Measurements from ENCODE around the gene PBRM1. TPM values are rescaled to one million over a fixed set of nuclear protein-coding genes. Genes with fewer than 3 reads are reported as not detected.

Gene PBRM1
- total and polyA plus RNA-seq, 2 of the 13 experiments (the other 11 are each of a cell fraction or from before 2014, with no cell fraction given): 10.9 to 33.2 TPM

GRCh38 chr3:52513281-52513680 is 172.4 kb downstream of the PBRM1 start (continued):
- no peak for TF ChIP-seq CSRNP1 (CRISPR knock-in tag; IDR thresholded peaks at IDR 0.05)
- TF ChIP-seq SMARCE1 (IDR thresholded peaks at IDR 0.05; ENCODE audit: borderline replicate concordance): no peak
- no peak for TF ChIP-seq MTA3 (CRISPR knock-in tag; IDR thresholded peaks at IDR 0.05)

GRCh38 chr3:52512727-52513126 is 173.0 kb downstream of the PBRM1 start:
- no peak for DNase-seq (ENCODE audit: low spot score)
- POLR2A ChIA-PET: no interaction called here

More at GRCh38 chr3:52512727-52513126, 173.0 kb downstream of the PBRM1 start:
- ATAC-seq (no peak), FAIRE-seq (no peak)
- Histone ChIP-seq H2AFZ (ENCODE audit: low read length) (no peak overlapping the region), H3K4me1 (ENCODE audit: insufficient read depth, low read length) (peaks cover 18% of the 10 kb centered on the region), H3K79me2 (ENCODE audit: insufficient read depth, low read length) (no peaks in the 10 kb centered on the region), H3K9me3 (ENCODE audit: low read length) (no peaks in the 10 kb centered on the region), H3K4me2 (ENCODE audit: low read depth, low read length) (peak overlapping the region; percentile 36; the same call in 1 of the 2 replicates), H4K20me1 (ENCODE audit: insufficient read depth, low read length) (no peaks in the 10 kb centered on the region), H3K36me3 (replicated peaks in 1 of 2; ENCODE audit: control insufficient read depth in 1 of 2, insufficient read depth in 2 of 2, low read length in 2 of 2) (no peaks in the 10 kb centered on the region), H3K27ac (ENCODE audit: extremely low read length, insufficient read depth, low read length) (no peak overlapping the region), H3K9ac (ENCODE audit: insufficient read depth, low read depth, low read length) (no peak overlapping the region), H3K4me3 (replicated peaks in 1 of 3; ENCODE audit: insufficient read depth in 1 of 3, low read depth in 2 of 3, low read length in 3 of 3) (peak overlapping the region in 1 of 3 experiments; percentile 23; a peak in 1 of 6 replicates), H3K27me3 (ENCODE audit: control insufficient read depth in 1 of 2, insufficient read depth in 2 of 2, low read length in 2 of 2) (peaks cover 25 to 84% of the 10 kb centered on the region in 2 experiments)
- CTCF ChIA-PET (ENCODE audit: low intra/inter-chr PET ratio, low total read pairs): no interaction called here
- intact Hi-C loops (cut with micrococcal nuclease; ENCODE audit: unreplicated experiment) (no loop called here), in situ Hi-C loops (cut with HindIII; ENCODE audit: extremely low pct_ligation_motif_present, low pct_unique_long_range_greater_than_20kb) (no loop called here)
- 13% methylated on average over 1 of the region's 17 CpGs for WGBS (ENCODE audit: low lambda C conversion rate)
- no TSS peak for BruUV-seq (replicated peaks)
- no peak for TF ChIP-seq ZKSCAN1 (IDR thresholded peaks at IDR 0.05; ENCODE audit: low read length)
- no peak for TF ChIP-seq CBX1 (IDR thresholded peaks at IDR 0.05; ENCODE audit: low read depth)
- no peak for TF ChIP-seq SATB2 (CRISPR knock-in tag; IDR thresholded peaks at IDR 0.05)
- TF ChIP-seq ZMAT3 (CRISPR knock-in tag; conservative IDR thresholded peaks at IDR 0.05): no peak
- no peak for TF ChIP-seq SUZ12 (IDR thresholded peaks at IDR 0.05; ENCODE audit: low read depth, low read length)
- no peak for TF ChIP-seq ZNF503 (CRISPR knock-in tag; IDR thresholded peaks at IDR 0.05)
- TF ChIP-seq NCOA5 (CRISPR knock-in tag; IDR thresholded peaks at IDR 0.05): no peak
- no peak for TF ChIP-seq MLLT10 (CRISPR knock-in tag; IDR thresholded peaks at IDR 0.05)
